Hematopoietic multipotent progenitor cell treated with erythropoietin and hydrocortisone succinate and interleukin-3 and kit ligand, for 15 days (in vitro differentiated cells): ENCODE results near the gene SLC6A7.

Experiments used
- DNase-seq: peaks from one replicate; pipeline ENCODE4 v3.0.0-alpha.2; 2015; ENCODE audit warnings: low spot score

The SLC6A7 gene

DNA sequence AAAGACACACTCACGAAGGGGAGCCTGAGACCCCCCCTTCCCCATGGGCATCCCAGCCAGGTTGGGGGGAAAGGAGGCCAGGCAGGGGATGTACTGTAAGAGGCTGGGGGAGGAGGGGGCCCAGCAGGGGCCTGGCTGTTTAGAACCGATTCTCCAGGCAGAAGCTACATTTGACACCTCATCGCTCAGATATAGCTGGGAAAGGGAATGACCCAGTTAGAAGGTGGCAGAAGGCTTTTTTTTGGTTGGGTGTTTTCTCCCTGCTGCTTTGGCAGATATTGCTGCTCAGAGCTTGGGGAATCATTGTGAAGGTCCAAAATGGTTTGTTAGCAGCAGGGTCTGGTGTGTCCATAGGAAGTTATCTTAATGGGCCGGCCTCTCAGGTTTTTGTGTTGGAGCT is 17.3 kb upstream of the SLC6A7 start:
- DNase-seq = no peak

DNA sequence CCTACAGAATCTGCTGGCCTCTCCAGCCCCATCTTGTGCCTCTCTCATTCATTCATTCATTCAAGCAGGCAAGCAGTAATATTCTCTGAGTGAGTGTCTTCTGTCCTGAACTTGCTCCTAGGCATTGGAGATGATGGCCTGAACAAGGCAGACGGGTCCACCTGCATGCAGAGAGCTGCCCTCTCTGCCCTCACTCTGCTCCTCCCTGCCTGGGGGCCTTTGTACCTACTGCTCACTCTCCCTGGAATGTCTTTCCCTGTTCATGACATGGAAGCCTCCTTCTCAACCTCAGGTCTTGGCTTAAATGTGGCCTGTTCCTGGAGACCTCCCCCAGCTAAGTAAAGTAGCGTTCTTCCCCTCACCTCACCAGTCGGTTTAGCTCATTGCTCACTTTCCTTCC is 16.7 kb upstream of the SLC6A7 start:
- no peak for DNase-seq

DNA sequence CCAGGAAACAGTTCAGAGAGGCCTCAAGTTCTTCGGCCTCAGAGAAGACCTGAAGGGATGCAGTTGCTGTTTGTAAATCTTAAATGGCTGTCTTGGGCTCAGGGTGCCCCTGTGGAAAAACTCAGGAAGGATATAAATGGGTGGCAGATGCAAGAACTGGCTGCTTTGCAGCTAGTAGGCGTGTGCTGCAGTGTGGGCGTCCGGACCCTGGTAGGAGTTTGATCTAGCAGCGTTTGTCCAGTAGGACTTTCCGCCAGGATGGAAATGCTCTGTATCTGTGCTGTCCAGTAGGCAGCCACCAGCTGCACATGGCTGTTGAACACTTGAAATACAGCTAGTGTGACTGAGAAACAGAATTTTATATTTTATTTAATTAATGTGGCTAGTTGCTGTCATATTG is 15.6 kb upstream of the SLC6A7 start:
- DNase-seq = no peak

DNA sequence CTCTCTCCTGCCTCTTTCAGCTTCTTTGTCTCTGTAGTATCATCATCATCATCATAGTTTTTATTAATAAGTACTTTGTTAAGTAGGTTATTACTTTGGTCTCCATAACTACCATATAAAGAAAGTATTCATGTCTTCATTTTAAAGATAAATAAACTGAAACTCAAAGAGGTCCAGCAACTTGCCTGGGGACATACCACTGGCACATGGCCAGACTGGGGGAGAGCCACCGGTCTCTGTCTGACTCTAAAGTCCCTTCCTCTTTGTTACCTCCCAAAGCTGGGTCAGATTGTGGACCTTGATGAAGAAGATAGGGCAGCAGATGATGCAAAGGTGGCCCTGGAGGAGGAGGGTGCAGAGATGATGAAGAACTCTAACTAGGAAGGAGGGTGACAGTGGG is 14.8 kb upstream of the SLC6A7 start:
- DNase-seq = no peak

DNA sequence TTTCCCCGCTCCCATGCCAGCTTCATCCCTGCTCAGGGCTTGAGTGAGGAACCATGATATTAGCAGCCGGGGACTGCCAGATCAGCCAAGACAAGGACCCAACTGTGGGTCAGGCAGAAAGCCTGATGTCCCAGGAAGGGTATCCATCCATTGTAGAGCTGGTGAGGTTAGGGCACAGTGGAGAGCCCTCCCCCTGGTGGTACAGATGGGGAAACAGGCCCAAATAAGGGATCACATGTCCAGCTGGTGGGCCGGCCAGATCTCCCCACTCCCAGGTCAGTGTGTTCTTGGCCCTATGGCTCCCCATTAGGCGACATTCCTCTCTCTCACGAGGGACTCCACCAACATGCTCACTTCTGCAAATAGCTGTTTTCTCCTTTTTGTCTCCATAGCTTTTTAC is 14.3 kb upstream of the SLC6A7 start:
- no peak for DNase-seq

DNA sequence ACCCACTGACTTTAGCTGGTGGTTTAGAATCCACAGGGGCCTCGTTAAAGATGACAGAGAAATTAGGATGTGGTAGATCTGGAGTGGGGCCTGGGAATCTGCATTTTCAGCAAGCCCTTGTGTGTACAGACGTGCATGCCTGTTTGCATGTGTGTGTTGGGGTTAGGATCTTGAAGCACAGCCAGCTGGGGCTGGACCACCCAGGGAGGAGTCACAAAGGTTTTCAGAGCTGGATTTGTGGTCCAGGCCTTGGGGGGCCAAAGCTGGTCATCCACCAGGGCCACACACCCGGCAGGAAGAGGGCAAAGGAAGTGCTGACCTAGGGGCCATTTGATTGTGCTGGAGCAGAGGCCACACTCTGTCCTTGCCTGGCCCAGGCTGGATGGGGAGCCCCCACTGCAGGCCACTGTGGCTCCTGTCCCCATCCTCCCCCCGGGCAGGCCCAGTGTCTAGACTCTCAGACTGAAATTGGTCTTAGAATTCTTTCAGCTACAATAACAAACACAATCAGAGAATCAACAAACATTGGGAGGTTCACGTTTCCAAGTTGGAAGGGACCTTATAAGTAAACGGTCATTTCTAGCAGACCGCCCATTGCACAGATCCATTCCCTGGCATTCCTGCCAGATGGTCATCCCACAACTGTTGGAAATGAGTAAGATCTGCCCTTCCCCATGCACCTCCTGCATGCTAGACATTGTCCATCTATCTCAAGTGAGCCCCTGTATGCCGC is 13.0 kb upstream of the SLC6A7 start:
- DNase-seq = no peak

DNA sequence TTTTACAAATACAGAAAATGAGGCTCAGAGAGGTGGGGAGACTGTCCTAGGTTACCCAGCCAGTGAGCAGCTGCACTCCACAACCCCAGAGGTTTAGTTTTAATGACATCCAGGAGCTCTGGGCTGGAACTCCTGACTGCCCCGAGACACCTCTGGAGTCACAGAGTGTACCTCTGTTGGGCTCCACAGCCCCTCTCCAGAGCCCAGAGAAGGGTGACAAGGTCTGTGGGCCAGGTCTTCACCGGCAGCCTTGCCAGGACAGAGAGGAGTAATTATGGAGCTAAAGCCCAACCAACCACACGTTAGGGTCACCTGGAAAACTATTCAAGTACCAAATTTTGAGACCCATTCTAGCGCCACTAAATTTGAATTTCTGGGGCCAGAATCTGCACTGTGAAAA is 12.1 kb upstream of the SLC6A7 start:
- DNase-seq = no peak

DNA sequence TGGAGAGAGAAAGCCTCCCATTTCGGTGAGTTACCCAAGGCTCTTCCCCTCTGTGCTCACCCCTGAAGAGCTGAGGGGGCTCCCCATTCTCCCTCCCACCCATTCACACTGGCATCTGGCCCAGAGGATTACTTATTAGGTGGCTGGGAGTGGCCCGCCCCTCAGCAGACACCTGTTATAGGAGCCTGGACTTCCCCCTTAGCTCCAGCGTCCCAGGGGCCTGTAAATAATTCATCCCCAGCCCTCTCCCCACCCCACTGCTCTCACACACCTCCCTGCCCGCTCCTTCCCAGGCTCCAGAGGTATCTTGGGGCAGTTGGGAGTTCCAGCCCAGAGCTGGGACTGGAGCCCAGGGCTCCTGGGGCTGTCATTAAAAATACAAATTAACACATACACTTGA is 11.6 kb upstream of the SLC6A7 start:
- DNase-seq = no peak

DNA sequence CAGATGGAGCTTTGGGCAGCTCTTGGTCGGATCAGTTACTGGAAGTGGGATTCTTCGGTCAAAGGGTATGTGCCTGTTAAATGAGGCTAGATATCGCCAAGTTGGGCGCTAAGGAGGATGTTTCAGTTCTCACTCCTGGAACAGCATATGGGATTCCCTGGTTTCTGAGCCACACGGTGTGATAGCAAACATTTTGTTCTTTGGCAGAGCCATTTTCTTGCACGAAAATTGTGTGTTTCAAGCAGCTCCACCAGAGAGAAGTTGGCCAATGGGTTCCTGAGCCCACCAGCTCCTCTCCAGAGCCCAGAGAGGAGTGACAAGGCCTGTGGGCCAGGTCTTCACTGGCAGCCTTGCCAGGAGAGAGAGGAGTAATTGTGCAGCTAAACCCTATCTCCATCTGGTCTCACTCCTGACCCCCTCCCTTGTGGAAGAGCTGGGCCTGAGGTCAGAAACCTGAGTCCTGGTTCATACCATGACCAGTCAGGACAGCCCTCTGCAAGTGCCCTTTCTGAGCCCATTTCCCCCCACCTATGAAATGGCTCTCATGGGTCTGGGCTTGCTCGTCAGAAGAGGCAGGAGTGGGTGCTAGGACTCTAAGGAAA is 10.7 kb upstream of the SLC6A7 start:
- DNase-seq = no peak

DNA sequence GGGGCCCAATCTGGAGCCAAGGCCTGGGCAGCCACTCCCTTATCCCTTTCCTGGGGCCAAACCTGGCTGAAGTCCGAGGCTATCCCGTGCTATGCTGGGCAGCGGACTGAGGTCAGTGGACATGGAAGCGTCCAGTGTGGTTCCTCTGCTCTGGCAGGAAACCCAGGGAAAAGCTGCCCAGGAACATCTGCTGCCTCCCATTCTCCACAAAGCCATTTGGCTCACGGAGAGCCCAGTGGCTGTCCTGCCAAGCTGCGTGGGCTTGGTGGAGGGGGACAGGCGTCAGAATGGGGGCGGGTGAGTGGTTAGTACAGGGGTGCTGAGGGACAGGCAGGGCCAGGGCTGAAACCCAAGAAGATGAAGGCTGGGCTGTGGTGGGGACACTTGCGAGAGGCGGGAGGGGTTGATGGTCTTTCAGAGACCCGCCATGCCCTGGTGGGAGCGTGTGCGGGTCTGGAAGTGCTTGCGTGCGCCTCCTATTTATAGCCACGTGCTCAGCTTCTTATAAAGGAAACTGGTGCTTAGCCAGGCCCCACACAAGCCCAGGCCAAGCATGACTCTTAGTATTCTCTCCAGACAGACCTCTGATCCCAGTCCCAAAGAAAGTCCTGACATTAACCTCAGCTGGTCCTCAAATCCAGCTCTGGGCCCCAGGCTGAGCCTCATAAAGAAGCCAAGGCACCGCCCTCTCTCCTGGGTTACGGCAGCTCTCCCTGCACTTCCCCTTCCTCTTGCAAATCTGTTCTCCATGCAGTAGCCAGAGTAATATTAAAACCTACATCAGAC is 9.4 kb upstream of the SLC6A7 start:
- DNase-seq = no peak

DNA sequence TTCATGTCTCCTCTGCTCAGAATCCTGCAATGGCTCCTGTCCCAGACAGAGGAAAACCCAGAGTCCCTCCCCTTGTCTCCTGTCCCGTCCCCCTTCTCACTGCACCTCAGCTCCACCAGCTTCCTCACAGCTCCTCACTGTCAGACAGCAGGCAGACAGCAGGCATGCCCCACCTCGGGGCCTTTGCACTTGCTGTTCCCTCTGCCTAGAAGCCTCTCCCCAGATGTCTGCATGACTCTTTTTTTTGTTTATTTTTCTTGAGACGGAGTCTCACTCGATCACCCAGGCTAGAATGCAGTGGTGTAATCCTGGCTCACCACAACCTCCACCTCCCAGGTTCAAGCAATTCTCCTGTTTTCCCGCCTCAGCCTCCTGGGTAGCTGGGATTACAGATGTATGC is 8.8 kb upstream of the SLC6A7 start:
- no peak for DNase-seq

DNA sequence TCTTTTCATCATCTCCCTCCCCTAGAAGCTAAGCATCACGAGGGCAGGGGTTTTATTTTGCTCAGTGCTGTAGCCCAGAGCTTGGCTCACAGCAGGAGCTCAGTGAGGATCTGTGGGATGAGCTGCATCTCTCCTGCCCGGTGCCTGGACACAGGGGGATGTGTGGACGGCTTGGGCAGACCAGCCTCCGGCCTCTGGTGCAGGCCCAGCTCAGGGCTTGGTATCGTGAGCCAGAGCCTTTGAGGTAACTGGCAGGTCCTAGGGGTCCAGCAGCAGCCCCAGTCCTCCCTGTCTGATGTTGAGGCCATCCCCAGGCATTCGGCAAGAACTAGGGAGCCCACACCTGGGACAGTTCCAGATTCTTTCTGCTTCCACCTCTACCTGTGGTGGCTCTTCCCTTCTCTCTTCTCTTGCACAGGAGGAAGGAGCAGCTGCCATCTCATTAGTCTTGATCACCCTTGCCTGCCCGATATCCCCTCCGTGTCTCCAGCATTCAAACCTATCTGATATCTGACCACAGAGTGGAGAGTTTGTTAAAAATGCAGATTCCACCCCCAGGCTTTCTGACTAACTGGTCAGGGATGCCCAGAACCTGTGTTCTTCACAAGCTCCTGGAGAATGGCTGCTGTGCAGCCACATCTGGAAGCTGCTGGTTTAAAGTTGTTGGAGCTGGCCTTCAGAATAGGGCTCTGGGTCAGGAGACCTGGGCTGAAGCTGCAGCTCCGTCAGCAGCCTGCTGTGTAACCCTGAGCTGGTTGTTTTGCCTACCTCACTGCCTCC is 7.9 kb upstream of the SLC6A7 start:
- no peak for DNase-seq

DNA sequence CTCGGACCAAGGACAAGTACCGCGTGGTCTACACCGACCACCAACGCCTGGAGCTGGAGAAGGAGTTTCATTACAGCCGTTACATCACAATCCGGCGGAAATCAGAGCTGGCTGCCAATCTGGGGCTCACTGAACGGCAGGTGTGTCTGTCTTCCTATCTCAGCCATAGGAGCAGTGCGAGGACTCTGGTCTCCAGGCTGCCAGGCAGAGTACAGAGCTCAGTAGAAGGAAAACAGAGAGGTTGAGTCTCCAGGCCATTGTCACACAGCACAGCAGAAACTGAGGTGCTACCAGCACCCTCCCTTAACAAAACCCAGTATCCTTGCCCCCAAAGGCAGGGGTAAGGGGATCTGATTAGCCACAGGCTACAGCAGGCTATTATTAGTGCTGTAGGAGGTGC is 7.1 kb upstream of the SLC6A7 start:
- DNase-seq = no peak

DNA sequence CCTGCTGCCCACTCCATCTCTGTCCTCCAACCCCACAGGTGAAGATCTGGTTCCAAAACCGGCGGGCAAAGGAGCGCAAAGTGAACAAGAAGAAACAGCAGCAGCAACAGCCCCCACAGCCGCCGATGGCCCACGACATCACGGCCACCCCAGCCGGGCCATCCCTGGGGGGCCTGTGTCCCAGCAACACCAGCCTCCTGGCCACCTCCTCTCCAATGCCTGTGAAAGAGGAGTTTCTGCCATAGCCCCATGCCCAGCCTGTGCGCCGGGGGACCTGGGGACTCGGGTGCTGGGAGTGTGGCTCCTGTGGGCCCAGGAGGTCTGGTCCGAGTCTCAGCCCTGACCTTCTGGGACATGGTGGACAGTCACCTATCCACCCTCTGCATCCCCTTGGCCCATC is 6.4 kb upstream of the SLC6A7 start:
- no peak for DNase-seq

DNA sequence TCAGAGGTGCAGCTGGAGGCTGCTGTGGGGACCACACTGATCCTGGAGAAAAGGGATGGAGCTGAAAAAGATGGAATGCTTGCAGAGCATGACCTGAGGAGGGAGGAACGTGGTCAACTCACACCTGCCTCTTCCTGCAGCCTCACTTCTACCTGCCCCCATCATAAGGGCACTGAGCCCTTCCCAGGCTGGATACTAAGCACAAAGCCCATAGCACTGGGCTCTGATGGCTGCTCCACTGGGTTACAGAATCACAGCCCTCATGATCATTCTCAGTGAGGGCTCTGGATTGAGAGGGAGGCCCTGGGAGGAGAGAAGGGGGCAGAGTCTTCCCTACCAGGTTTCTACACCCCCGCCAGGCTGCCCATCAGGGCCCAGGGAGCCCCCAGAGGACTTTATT is 5.9 kb upstream of the SLC6A7 start:
- DNase-seq = no peak

DNA sequence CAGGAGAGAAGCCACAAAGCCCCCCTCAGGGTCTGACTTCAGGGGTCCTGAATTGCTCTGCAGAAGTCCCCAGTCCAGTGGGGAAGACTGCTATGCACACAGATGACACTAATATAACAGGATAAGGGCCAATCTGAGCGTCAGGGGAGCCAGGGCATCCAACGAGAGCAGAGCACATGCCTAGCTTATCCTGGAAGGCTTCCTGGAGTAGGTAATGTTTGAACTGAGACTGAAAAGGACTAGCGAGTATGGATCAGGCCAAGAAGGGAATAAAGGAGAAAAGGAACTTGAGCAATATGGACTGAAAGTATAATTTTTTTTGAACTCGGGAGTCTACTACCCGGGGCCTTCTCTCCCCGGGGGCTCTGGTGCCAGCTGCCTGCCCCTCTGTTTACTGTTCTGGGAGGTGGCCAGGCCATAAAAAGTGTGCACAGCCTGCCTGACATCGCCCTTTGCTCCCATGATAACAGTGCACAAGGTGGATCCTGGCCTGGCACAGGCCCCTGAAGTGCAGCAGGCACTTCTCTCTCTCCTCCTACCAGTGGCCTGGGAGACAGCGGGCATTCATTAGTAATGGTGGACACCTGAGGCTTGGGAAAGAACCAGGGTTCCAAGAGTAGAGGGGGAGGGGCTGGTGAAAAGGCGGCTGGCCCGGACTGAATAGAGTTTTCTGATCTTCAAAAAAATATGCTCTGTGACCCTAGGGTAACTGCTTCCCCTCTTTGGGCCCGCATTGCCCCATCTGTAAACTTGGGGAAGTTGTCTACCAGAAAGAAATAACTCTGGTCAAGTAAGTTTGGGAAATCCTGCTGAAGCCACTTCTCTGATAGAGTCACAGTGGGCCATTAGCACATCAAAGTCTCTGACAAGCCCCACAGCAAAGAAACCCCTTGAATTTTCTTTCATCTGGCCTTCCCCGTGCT is 4.6 kb upstream of the SLC6A7 start:
- DNase-seq = no peak

DNA sequence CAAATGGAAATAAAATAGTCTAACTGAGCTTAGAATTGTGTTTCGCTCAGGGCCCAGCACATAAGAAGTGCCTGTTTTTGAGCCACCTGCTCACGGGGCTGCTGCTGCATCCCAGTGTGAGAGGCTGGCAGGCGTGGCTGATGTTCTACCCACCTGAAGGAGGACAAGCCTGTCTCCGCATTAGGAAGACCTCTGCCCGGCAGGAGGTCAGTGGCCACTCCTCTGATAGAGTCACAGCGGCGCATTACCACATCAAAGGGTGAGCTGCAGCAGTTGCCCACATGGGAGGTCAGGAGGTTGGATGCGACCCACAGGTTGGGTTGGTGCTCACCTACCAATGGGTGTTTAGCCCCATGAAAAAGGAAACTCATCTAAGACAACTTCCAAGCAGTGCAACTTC is 3.7 kb upstream of the SLC6A7 start:
- no peak for DNase-seq

DNA sequence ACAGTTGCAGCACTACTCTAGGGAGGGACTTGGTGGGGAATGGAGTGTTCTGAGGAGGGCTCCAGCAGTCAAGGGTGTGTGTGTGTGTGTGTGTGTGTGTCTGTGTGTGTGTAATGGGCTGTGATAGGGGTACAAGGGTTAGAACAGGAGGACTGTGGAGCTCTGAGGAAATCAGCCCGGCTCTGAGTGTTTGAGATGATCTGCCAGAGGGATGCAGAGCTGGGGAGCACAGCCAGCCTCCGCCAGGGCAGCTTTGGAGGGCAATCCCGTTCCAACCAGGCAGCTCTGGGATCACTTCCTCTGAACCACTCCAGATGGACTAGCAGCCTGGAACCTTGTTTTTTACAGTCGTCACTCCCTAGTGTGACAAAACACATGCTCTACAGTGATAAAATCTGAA is 3.0 kb upstream of the SLC6A7 start:
- DNase-seq = no peak

DNA sequence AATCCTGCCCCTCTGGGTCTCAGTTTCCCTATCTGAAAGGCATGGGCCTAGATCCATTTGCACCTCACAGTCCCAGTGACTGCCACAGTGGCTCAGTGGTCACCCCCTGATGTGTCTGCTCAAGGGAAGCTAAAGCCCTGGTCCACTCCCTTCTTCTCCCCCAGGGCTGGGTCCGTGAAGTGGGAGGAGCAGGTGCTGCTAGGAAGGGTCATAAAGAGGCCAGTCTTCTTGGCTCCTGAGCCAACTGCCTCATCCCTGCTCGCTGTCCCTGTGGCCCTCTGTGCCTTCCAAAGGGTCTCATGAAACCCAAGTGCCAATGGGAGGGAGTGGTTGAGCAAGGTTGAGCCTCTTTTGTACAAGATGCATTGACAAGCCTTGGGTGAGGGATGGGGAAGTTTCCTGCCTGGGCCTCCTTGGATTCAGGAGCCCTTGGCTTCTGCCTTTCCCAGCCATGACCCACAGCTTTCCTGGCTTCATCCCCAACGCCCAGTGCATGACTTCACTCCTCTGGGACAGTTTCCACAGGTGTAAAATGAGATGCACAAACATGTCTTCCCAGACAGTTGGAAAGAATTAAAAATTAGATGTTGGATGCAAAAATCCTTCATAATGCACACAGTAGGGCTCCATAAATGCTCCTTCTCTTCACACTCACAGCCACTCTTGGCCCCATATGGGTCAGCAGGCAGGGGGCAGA is 1.6 kb upstream of the SLC6A7 start:
- no peak for DNase-seq

DNA sequence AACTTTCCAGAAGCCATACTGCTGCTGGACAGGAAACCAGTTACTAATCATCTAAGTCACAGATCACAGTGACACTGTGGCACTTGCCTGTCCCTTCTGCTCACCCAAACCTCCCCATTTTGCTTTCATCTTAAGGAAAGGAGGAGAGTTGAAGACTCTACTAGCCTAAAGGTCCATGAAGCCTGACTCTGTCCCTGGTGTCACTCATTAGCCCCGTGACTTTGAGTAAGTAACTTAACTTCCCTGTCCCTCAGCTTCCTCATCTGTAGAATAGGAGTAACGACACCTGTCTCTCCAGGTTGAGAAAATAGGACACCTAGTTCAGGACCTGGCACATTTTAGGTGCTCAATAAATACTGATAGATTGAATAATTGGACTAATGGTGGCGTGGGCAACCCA is 536 bp upstream of the SLC6A7 start:
- DNase-seq = no peak

DNA sequence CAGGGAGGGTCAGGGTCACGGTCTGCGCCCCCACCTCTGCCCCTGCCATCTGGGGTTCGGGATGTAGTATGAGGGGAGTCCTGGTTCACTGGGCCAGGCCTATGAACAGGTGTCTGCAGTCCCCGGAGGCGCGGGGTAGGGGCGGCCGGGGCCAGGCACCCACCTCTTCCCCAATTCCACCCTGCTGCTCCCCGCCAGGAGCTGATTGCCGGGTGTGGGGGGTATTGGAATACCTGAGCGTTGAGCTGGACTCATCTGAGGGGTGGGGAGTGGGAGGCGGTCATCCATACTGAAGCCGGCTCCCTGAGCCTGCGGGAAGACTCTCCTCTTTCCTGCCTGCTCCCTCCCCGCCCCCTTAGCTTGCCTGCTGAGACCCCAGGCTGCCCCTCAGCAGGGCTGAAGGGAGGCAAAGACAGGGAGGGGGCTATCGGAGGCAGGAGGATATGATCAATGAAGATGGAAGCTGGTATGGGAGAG is 679 bp downstream of the SLC6A7 start:
- no peak for DNase-seq
